ENCODE results near the gene KIAA0825. TPM values are rescaled to one million over a fixed set of nuclear protein-coding genes. Genes with fewer than 3 reads are reported as not detected.

Gene KIAA0825
- total and polyA plus RNA-seq, 2 donors: 0.87 to 3.1 TPM

DNA sequence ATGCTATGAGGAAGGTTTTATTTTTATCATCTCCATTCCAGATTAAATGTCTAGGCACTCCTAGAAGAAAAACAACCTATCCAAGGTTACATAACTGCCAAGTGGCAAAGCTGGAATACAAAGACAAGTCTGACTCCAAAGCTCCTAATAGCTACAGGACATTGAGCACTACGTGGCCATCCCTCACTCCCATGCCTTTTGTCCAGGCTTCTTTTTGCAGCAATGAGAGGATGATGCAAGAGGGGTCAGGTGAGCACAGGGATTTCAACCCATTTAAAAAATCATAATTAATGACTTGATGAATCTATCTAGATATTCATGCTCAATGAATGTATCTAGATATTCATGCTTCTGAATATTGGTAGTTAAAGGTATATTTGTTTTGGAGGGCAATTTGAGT lies 117.0 kb downstream of the KIAA0825 start:
- 84% methylated on average over 1 of the region's 1 CpG for WGBS
- no peak for DNase-seq (ENCODE audit: low read depth in 6 of 9, low spot score in 9 of 9)

DNA sequence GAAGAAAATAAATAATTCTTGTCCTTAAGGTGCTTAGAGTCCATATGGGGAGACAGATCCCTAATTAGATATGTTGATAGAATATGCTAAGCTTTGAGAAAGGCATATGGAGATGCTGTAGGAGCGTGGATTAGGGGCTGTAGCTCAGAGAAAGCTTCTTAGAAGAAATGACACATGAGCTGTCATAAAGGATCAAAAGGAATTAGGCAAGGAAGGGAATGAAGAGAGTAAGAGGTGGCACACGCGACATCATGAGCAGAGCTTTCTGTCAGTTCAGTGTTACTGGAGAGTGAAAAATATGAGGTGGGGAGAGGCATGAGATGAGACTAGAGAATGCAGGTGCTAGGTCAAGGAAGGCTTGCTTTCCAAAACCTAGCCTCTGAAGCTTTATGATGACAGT lies 118.6 kb downstream of the KIAA0825 start:
- no peak for DNase-seq (ENCODE audit: low read depth in 6 of 9, low spot score in 9 of 9)
- Histone ChIP-seq H3K4me1 (ENCODE audit: control insufficient read depth in 2 of 2, insufficient read depth in 2 of 2, low read length in 2 of 2) (no peaks in the 10 kb centered on the region), H3K36me3 (ENCODE audit: control insufficient read depth in 2 of 2, insufficient read depth in 2 of 2, low read length in 1 of 2) (no peaks in the 10 kb centered on the region), H3K9me3 (ENCODE audit: control insufficient read depth in 2 of 2, insufficient read depth in 1 of 2, low read length in 1 of 2) (no peaks in the 10 kb centered on the region), H3K27ac (ENCODE audit: low read depth in 1 of 2, low read length in 1 of 2) (no peak overlapping the region), H3K27me3 (ENCODE audit: control insufficient read depth in 2 of 2, insufficient read depth in 1 of 2, low read length in 1 of 2) (no peaks in the 10 kb centered on the region), H3K4me3 (ENCODE audit: low read length in 2 of 2) (no peak overlapping the region)
- 97% methylated on average over 3 of the region's 3 CpGs for WGBS

More for the DNA sequence above, 117.0 kb downstream of the KIAA0825 start:
- Histone ChIP-seq H3K9me3 (ENCODE audit: control insufficient read depth in 2 of 2, insufficient read depth in 1 of 2, low read length in 1 of 2) (no peaks in the 10 kb centered on the region), H3K4me3 (ENCODE audit: low read length in 2 of 2) (no peak overlapping the region), H3K27me3 (ENCODE audit: control insufficient read depth in 2 of 2, insufficient read depth in 1 of 2, low read length in 1 of 2) (no peaks in the 10 kb centered on the region), H3K27ac (ENCODE audit: low read depth in 1 of 2, low read length in 1 of 2) (no peak overlapping the region), H3K36me3 (ENCODE audit: control insufficient read depth in 2 of 2, insufficient read depth in 2 of 2, low read length in 1 of 2) (no peaks in the 10 kb centered on the region), H3K4me1 (ENCODE audit: control insufficient read depth in 2 of 2, insufficient read depth in 2 of 2, low read length in 2 of 2) (no peaks in the 10 kb centered on the region)

DNA sequence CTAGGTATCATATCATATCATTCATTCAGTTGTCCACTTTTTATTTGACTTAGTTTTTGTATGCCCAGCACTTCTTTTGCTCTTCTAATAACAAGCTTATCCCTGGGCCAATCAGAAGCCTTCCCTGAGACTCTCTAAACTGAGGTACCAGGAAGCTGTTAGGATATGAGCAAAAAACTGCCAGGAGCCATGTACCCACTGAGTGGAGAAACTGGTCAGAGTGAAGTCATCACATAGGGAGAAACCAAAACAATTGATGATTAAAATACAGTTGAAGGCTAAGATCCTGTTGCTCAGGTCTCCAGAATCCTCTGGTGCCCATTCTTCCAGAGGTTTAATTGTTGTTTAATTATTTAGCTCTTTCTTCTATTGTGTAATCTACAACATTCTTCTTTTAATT lies 120.2 kb downstream of the KIAA0825 start:
- DNase-seq (ENCODE audit: low read depth in 6 of 9, low spot score in 9 of 9): no peak
- no peaks in the 10 kb centered on the region for H3K27me3 ChIP-seq (ENCODE audit: control insufficient read depth in 2 of 2, insufficient read depth in 1 of 2, low read length in 1 of 2)
- H3K4me1 ChIP-seq (ENCODE audit: control insufficient read depth in 2 of 2, insufficient read depth in 2 of 2, low read length in 2 of 2): no peaks in the 10 kb centered on the region
- H3K9me3 ChIP-seq (ENCODE audit: control insufficient read depth in 2 of 2, insufficient read depth in 1 of 2, low read length in 1 of 2): no peaks in the 10 kb centered on the region
- H3K27ac ChIP-seq (ENCODE audit: low read depth in 1 of 2, low read length in 1 of 2): no peak overlapping the region
- H3K4me3 ChIP-seq (ENCODE audit: low read length in 2 of 2): no peak overlapping the region
- H3K36me3 ChIP-seq (ENCODE audit: control insufficient read depth in 2 of 2, insufficient read depth in 2 of 2, low read length in 1 of 2): no peaks in the 10 kb centered on the region

DNA sequence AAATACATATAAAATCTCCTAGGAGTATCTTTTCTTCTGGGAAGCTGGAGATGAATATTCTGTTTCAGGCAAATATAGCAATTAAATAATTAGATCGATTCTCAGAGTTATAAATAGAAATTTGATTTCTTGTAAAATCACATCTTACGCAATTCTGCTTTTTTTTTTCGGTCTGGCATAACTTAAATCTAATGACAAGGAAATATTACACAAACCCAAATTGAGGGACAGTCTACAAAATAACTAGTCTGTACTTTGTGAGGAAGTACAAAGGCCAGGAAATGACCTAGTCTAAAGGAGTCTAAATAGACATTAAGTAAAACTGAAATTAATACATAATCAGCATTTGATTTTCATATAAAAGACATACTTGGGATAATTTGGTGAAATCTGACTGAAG lies 133.3 kb downstream of the KIAA0825 start:
- Histone ChIP-seq H3K36me3 (ENCODE audit: control insufficient read depth in 2 of 2, insufficient read depth in 2 of 2, low read length in 1 of 2) (no peaks in the 10 kb centered on the region), H3K27me3 (ENCODE audit: control insufficient read depth in 2 of 2, insufficient read depth in 1 of 2, low read length in 1 of 2) (no peaks in the 10 kb centered on the region), H3K9me3 (ENCODE audit: control insufficient read depth in 2 of 2, insufficient read depth in 1 of 2, low read length in 1 of 2) (no peaks in the 10 kb centered on the region), H3K4me3 (ENCODE audit: low read length in 2 of 2) (no peak overlapping the region), H3K27ac (ENCODE audit: low read depth in 1 of 2, low read length in 1 of 2) (no peak overlapping the region), H3K4me1 (ENCODE audit: control insufficient read depth in 2 of 2, insufficient read depth in 2 of 2, low read length in 2 of 2) (no peaks in the 10 kb centered on the region)
- 77% methylated on average over 3 of the region's 3 CpGs for WGBS
- DNase-seq (ENCODE audit: low read depth in 6 of 9, low spot score in 9 of 9): no peak

DNA sequence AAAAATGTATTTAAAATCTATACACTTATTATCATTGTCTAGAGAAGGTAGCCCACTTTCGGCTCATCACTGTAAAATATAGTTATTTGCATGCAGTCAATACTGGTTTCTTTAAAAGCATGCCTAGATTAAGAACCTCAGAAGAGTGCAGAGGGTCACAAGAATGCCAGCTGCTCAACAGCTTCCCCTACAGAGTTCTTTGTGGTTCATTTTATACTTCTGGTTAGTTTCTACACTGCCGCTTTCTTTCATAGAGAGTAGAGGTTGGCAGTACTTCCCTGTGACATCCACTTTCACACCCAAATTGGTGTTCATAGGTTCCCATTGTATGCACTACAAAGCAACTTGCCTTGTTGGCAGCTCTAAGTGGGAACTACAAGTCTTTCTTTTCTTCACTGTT lies 137.3 kb downstream of the KIAA0825 start:
- H3K4me3 ChIP-seq (ENCODE audit: low read length in 2 of 2): no peak overlapping the region
- DNase-seq (ENCODE audit: low read depth in 6 of 9, low spot score in 9 of 9): no peak
- H3K4me1 ChIP-seq (ENCODE audit: control insufficient read depth in 2 of 2, insufficient read depth in 2 of 2, low read length in 2 of 2): no peaks in the 10 kb centered on the region
- H3K27ac ChIP-seq (ENCODE audit: low read depth in 1 of 2, low read length in 1 of 2): no peak overlapping the region
- H3K9me3 ChIP-seq (ENCODE audit: control insufficient read depth in 2 of 2, insufficient read depth in 1 of 2, low read length in 1 of 2): no peaks in the 10 kb centered on the region
- 95% methylated on average over 2 of the region's 2 CpGs for WGBS
- H3K27me3 ChIP-seq (ENCODE audit: control insufficient read depth in 2 of 2, insufficient read depth in 1 of 2, low read length in 1 of 2): no peaks in the 10 kb centered on the region
- no peaks in the 10 kb centered on the region for H3K36me3 ChIP-seq (ENCODE audit: control insufficient read depth in 2 of 2, insufficient read depth in 2 of 2, low read length in 1 of 2)

DNA sequence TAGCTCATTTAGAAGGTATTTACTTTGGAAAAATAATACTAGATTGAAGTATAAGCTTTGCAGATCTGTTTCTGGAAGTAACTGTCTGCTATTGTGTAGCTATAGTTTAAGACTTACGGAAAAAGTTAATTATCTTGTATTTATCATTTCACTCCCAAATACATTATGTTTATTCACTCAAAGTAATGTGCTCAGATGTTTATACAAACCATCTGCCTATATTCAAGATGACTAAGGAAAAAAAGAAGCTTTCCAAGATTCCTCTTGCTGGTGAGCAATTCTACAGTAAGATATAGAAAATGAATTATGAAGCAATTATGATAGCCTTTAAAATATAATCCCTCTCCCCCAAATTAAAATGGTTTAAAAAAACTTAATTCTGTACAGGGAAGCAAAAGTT lies 137.9 kb downstream of the KIAA0825 start:
- H3K36me3 ChIP-seq (ENCODE audit: control insufficient read depth in 2 of 2, insufficient read depth in 2 of 2, low read length in 1 of 2): no peaks in the 10 kb centered on the region
- H3K9me3 ChIP-seq (ENCODE audit: control insufficient read depth in 2 of 2, insufficient read depth in 1 of 2, low read length in 1 of 2): no peaks in the 10 kb centered on the region
- no peak overlapping the region for H3K4me3 ChIP-seq (ENCODE audit: low read length in 2 of 2)
- WGBS: 98% methylated on average over 1 of the region's 1 CpG
- H3K27me3 ChIP-seq (ENCODE audit: control insufficient read depth in 2 of 2, insufficient read depth in 1 of 2, low read length in 1 of 2): no peaks in the 10 kb centered on the region
- no peak for DNase-seq (ENCODE audit: low read depth in 6 of 9, low spot score in 9 of 9)
- no peak overlapping the region for H3K27ac ChIP-seq (ENCODE audit: low read depth in 1 of 2, low read length in 1 of 2)
- H3K4me1 ChIP-seq (ENCODE audit: control insufficient read depth in 2 of 2, insufficient read depth in 2 of 2, low read length in 2 of 2): no peaks in the 10 kb centered on the region

DNA sequence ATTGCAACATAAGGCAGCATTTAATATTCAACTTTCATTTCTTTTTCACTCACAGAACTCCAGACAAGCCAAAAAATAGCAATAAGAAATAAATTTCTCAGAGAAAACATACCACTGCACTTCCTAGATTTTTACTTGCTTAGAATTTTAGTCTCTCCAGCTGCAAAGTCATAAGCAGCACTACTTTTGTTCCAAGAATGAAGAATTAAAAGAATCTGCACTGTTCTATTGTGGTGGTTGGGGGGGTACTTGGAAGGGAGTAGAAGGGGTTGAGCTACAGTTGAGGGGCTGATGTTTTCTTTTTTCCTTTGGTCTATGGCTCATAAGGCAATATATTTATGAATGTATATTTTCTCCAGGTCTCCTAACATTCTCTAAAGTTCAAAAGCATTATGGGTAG lies 144.5 kb downstream of the KIAA0825 start:
- no peak overlapping the region for H3K27ac ChIP-seq (ENCODE audit: low read depth in 1 of 2, low read length in 1 of 2)
- H3K36me3 ChIP-seq (ENCODE audit: control insufficient read depth in 2 of 2, insufficient read depth in 2 of 2, low read length in 1 of 2): no peaks in the 10 kb centered on the region
- H3K9me3 ChIP-seq (ENCODE audit: control insufficient read depth in 2 of 2, insufficient read depth in 1 of 2, low read length in 1 of 2): no peaks in the 10 kb centered on the region
- no peaks in the 10 kb centered on the region for H3K27me3 ChIP-seq (ENCODE audit: control insufficient read depth in 2 of 2, insufficient read depth in 1 of 2, low read length in 1 of 2)
- no peak for DNase-seq (ENCODE audit: low read depth in 6 of 9, low spot score in 9 of 9)
- no peak overlapping the region for H3K4me3 ChIP-seq (ENCODE audit: low read length in 2 of 2)
- no peaks in the 10 kb centered on the region for H3K4me1 ChIP-seq (ENCODE audit: control insufficient read depth in 2 of 2, insufficient read depth in 2 of 2, low read length in 2 of 2)

DNA sequence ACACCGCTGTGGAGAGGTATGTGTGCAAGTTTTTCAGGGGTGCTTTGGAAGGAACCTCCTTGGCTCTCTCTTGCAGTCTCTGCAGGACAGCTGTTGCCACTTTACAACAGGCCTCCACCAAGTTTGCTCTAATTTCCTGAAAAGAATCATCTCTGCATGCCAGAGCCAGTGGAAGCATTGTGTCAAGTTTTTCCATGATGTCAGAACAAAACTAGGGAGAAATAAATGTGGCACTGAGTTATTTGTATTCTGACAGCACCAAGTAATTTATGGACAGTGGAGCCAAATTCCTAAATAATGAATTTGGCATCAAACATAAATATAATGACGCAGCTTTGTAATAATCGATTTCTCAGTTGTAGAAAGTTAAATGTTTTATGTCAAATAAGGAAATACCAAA lies 146.9 kb downstream of the KIAA0825 start:
- Histone ChIP-seq H3K4me1 (ENCODE audit: control insufficient read depth in 2 of 2, insufficient read depth in 2 of 2, low read length in 2 of 2) (no peaks in the 10 kb centered on the region), H3K9me3 (ENCODE audit: control insufficient read depth in 2 of 2, insufficient read depth in 1 of 2, low read length in 1 of 2) (no peaks in the 10 kb centered on the region), H3K36me3 (ENCODE audit: control insufficient read depth in 2 of 2, insufficient read depth in 2 of 2, low read length in 1 of 2) (no peaks in the 10 kb centered on the region), H3K27ac (ENCODE audit: low read depth in 1 of 2, low read length in 1 of 2) (no peak overlapping the region), H3K4me3 (ENCODE audit: low read length in 2 of 2) (no peak overlapping the region), H3K27me3 (ENCODE audit: control insufficient read depth in 2 of 2, insufficient read depth in 1 of 2, low read length in 1 of 2) (no peaks in the 10 kb centered on the region)
- WGBS: 97% methylated on average over 3 of the region's 3 CpGs
- DNase-seq (ENCODE audit: low read depth in 6 of 9, low spot score in 9 of 9): no peak

DNA sequence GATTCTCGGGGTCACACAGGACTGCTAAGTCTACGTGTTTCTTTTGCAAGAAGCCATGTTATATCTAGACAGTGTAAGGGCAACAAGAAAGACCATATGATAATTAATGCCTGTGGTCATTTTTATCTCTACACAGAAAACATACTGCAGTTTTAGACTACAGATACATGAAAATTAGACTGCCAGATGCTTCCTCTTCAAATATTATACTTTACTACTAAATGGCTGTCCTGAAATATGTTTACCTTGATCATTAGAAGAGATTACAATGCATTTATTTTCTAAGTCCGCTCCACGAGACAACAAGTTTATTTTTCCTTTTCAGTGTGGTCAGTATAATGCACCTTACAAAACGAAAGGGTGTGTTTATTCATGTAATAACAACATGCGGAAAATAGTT lies 147.6 kb downstream of the KIAA0825 start:
- 98% methylated on average over 6 of the region's 6 CpGs for WGBS
- Histone ChIP-seq H3K36me3 (ENCODE audit: control insufficient read depth in 2 of 2, insufficient read depth in 2 of 2, low read length in 1 of 2) (no peaks in the 10 kb centered on the region), H3K27ac (ENCODE audit: low read depth in 1 of 2, low read length in 1 of 2) (no peak overlapping the region), H3K9me3 (ENCODE audit: control insufficient read depth in 2 of 2, insufficient read depth in 1 of 2, low read length in 1 of 2) (no peaks in the 10 kb centered on the region), H3K27me3 (ENCODE audit: control insufficient read depth in 2 of 2, insufficient read depth in 1 of 2, low read length in 1 of 2) (no peaks in the 10 kb centered on the region), H3K4me1 (ENCODE audit: control insufficient read depth in 2 of 2, insufficient read depth in 2 of 2, low read length in 2 of 2) (no peaks in the 10 kb centered on the region), H3K4me3 (ENCODE audit: low read length in 2 of 2) (no peak overlapping the region)
- DNase-seq (ENCODE audit: low read depth in 6 of 9, low spot score in 9 of 9): no peak

DNA sequence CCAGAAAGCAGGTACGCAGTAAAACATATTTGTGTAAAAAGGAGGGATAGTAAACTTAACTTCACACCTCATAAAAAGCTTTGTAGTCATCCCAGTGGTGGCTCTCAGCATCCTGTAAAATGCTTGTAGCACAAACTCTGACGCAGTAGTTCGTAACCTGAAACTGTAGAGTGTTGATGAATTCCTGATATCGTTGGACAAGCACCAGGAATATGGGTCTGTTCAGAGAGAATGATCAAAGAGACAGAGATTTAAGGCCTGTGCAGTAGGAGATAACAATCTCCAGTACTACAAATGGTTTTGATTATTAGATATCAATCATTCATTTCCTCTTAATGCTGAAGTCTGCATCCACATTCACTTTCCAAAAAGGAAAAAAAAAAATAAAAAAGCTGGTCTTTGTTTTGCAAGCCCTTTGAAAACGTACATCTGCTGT lies 148.5 kb downstream of the KIAA0825 start:
- H3K4me3 ChIP-seq (ENCODE audit: low read length in 2 of 2): no peak overlapping the region
- H3K27ac ChIP-seq (ENCODE audit: low read depth in 1 of 2, low read length in 1 of 2): no peak overlapping the region
- H3K27me3 ChIP-seq (ENCODE audit: control insufficient read depth in 2 of 2, insufficient read depth in 1 of 2, low read length in 1 of 2): no peaks in the 10 kb centered on the region
- no peaks in the 10 kb centered on the region for H3K36me3 ChIP-seq (ENCODE audit: control insufficient read depth in 2 of 2, insufficient read depth in 2 of 2, low read length in 1 of 2)
- DNase-seq (ENCODE audit: low read depth in 6 of 9, low spot score in 9 of 9): no peak
- 92% methylated on average over 5 of the region's 5 CpGs for WGBS
- no peaks in the 10 kb centered on the region for H3K4me1 ChIP-seq (ENCODE audit: control insufficient read depth in 2 of 2, insufficient read depth in 2 of 2, low read length in 2 of 2)
- H3K9me3 ChIP-seq (ENCODE audit: control insufficient read depth in 2 of 2, insufficient read depth in 1 of 2, low read length in 1 of 2): no peaks in the 10 kb centered on the region

All from thymus (tissue), 11 donors.